HG03045 (cell line): ENCODE results near the gene FHDC1.

Experiments used
- ATAC-seq: cut with Tn5 transposase; IDR thresholded peaks from one replicate; pipeline ENCODE4 v1.9.1; 2021; ENCODE audit warnings: mild to moderate bottlenecking, moderate library complexity; ENCODE audit not compliant: unreplicated experiment

FHDC1 gene

DNA sequence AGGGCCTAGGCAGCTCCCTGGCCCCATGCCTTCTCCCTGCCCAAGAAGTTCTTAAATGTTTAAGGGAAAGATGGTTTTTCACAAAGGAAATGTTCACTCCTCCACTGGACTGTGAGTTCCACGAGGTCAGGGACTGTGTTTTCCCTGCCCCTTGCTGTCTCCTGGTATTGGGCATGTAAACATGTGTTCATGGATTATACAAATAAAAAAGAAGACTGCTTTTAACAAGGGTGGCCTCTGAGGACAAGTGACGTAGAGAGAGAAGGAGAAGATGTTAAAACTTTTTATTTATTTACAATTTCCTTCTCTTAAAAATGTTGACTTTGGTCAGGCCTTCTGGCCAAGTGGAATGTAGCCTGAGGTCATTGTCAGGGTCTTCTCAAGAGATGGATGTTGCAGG lies 66.0 kb downstream of the FHDC1 start:
- no peak for ATAC-seq

DNA sequence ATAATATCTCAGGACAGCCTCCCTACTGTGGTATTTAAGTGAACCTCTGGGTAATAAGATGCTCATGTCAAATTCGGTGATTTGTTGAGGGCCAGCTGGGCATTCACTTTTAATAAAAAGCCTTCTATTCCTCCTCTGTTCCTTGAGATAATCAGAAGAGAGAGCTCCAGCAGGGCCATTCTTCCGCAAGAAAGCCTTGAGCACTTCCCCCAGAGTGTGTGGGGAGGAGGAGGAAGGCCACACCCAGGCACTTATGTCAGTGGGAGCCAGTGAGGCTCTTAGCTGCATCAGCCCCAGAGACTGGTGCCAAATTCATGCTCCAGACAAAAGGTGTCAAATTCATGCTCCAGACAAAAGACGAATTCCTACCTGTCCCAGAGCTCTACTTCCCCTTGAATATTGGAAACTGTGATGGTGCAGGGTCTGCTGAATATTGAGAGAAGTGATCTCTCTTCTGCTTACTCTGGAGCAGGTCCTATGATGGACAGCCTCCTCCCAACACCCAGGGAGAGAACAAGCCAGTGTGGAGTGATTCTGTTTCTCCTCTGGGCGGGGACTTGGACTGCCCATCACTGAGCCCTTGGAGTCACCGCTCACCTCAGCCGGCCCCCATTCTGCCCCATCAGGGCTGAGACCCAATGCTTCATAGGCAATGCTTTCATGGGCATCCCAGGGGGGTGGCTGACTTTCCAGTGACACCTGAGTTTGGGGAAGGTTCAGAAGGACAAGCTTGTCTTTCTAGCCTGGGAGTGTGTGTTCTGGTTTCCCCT lies 68.1 kb downstream of the FHDC1 start:
- no peak for ATAC-seq

DNA sequence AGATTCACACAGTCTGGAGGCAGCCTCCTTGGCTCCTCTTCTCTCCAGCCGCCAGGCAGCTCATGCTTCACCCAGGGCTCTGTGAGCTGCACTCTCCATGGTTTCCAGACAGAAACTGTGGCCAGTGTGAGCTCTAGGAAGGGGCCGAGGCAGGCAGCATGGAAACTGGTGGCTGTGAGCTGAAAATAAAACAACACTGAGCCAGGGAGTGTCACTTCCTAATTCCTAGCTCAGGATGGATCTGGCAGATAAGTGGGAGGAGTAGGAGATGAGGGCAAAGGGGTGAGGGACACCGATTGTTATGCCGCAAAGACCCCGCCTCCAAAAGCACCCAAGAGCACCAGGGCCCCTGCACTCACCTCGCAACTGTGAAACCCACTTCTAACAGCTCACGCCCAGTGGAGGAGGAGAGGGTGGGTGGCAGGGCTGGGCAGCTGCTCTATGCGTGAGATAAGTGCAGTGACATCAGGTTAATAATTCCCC lies 69.8 kb downstream of the FHDC1 start:
- no peak for ATAC-seq

DNA sequence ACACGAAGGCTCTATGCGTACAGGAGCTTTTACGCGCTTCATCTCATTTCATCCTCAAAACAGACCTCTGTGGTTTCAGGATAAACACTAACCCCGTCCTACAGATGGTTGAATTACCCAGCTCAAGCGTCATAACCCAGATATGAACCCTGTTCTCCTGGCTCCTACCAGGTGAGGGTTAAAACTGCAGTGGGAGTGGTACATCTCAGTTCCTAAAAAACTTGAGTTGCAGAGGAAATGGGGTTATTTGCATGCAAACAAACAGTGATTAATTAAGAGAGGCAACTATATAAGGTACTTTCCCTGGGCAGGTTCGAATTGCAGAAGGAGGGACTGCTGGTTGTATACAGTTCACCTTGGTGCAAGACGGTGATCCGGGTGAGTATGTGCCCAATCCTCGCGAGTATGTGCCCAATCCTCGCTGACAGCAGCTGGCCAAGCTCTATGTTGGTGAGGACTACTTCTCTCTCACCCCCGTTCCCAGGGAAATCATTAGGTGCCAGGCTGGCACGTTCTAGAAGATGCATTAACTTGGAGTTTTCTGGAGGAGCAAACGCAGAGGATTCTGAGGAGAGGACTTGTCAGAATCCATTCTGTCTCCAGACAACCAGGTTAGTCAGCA lies 72.6 kb downstream of the FHDC1 start:
- no peak for ATAC-seq

DNA sequence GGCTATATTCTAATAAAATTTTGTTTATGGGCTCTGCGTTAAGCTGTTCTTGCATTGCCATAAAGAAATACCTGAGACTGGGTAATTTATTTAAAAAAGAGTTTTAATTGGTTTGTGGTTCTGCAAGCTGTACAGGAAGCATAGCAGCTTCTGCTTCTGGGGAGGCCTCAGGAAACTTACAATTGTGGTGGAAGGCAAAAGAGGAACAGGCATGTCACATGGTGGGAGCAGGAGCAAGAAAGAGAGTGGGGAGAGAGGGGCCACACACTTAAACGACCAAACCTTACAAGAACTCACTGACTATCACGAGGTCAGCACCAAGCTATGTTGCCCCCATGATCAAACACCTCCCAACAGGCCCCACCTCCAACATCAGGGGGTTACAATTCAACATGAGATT lies 74.0 kb downstream of the FHDC1 start:
- no peak for ATAC-seq

DNA sequence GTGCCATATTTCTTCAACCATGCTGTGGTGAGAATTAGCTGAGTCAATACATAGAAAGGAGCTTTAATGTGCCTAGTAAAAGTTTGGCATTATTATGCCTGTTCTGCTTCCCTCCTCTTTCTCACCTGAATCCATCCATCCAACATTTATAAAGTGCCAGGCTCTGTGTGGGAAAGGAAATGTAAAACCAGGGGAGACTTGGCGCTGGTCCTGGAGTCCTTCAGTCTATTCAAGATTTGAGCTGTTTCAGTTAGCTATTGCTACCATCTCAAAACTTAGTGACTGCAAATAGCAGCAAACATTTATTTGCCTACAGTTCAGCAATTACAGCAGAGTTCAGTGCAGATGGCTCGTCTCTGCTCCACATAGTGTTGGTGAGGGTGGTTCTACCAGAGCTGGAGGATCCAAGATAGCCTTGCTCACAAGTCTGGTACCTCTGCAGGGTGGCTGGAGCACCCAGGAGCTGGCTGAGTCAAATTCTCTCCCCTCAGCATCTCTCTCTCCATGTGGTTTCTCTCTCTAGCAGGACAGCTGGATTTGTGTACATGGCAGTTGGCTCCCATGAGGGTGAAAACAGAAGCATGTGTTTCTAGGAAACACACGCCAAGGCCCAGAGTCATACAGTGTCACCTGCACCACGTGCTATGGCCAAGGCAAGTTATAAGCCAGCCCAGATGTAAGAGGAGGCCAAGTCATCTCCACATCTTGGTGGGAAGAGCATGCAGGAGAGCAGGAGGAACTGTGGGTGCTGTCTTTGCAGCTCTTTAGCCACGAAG lies 77.3 kb downstream of the FHDC1 start:
- no peak for ATAC-seq

DNA sequence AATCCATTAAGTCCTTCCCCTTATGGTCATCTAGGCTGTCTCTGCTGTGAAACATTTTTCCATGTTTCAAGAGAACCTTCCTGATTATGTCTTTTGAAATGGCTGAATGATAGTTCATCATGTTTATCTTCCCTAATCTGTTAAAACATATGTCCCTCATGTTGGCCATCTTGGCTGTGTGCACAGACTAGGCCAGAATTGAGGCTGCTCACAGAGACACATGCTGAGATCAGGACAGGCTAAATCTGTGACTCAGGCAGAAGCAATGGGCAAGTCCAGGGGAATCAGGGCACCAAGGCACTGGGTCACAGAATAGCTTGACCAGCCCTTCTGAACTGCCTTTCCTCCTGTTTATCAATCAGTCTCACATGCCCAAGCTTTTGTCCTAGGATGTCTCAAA lies 78.3 kb downstream of the FHDC1 start:
- ATAC-seq: no peak

DNA sequence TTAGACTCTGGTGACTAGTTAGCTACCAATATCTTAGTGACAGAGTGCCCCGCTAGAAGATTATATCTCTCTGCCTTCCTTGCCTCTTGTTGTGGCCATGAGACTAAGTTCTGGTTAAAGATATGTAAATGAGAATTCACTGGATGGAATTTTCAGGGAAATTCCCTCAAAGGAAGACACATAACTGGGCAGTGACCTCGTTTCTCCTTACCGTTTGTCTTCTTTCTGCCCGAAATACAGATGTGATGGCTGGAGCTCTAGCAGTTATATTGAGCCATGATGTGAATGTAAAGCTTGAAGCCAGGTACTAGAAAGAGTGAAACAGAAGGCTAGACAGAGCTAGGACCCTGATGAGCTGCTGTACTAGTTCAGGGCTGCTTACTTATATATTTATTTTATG lies 80.5 kb downstream of the FHDC1 start:
- no peak for ATAC-seq

DNA sequence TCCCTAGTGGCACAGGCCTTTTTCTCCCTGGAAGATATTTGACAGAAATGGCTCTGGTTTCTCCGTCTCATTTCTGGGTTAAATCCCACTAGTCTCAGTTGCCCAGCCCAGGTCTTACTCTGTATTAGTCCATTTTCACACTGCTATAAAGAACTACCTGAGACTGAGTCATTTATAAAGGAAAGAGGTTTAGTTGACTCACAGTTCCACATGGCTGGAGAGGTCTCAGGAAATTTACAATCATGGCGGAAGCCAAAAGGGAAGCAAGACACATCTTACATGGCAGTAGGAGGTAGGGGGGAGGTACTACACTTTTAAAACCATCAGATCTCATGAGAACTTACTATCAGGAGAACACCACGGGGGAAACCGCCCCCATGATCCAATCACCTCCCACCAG lies 81.9 kb downstream of the FHDC1 start:
- no peak for ATAC-seq

DNA sequence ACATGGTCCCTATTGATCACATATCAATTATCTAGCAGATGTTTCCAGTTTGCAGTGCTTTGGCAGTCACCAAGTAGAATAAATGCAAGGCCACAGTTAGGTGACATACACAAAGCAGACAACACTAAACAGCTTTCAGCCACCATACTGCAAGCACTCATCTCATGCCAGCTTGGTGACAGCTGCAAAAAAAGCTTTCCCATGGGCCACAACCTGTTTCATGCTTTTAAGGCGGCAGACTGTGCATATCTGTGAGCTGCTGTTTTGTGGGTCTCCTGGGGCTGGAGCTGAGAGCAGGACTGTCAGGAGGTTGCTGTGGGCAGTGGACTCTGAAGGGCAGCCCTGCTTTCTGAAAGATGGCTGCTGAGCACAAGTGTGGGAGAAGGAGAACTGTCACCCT lies 82.6 kb downstream of the FHDC1 start:
- no peak for ATAC-seq

DNA sequence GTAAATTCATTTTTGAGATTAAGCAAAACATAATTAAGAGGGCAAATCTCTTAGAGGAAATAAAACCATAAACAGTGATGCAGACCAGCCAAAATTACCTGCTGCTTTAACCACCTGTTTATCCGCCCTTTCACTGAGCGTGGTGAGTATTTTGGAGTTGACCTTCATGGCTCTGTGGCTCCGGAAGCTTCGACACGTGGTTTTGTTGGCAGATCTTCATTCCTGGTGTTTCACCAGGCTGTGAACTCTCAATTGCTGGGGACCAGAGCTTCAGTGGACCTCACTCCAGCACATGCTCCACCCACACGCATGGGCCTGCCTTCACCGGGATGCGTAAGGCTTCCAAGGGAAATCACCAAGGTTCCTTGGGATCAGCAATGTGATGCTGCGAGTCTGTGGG lies 83.8 kb downstream of the FHDC1 start:
- ATAC-seq: no peak

DNA sequence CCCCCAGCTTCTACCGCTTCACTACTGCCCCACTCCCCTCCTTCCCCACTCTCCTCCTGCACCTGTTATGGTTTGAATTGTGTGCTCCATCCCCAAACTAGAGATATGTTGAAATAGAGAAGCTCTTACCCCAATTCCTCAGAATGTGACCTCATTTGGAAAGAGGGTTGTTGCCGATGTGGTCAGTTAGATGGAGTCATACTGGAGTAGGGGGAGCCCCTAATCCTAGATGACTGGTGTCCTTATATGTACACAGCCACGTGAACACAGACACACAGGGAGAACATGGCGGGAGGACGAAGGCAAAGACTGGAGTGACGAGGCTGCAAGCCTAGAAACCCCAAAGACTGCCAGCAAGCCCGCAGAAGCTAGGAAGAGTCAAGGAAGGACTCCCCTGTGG lies 84.3 kb downstream of the FHDC1 start:
- no peak for ATAC-seq

DNA sequence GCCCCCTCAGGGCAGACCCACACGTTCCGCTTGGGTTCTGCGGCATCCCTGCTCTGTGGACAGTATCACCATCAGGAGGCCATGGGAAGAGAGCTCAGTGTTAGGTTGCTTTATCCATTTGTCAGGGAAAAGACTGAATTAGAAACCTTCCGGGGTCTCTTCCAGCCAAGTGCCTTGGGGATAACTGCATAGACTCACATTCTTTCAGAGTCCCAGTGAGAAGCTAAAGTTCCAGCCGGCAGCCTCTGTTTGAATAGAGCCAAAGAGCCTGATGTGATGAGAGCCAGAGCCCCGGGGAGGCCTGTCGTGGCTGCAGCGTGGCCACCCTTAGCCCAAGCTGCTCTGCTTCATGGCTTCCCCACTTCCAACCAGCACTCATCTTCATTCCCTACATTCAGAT lies 85.2 kb downstream of the FHDC1 start:
- ATAC-seq: no peak

DNA sequence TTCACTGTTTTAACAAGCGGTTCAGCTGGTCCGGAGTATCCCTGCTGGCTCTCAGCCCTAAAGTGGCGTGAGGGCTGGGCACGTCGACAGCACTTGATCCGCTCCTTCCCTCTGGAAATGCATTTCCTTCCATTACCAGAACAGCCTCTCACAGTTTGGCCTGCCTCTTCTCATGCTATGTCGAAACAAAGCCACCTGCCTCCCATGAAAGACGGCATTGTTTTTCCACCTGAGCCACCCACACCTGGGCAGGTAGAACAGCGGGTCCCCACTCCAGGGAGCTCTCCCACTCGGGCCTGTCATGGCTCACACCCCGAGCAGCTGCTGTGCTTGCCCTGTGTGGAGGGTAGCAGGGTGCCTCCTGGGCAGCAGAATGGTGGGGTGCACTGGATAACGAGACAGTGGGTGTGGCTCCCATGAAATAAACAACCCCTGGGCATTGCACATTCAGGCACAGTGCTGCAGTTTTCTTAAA lies 86.2 kb downstream of the FHDC1 start:
- ATAC-seq: no peak

DNA sequence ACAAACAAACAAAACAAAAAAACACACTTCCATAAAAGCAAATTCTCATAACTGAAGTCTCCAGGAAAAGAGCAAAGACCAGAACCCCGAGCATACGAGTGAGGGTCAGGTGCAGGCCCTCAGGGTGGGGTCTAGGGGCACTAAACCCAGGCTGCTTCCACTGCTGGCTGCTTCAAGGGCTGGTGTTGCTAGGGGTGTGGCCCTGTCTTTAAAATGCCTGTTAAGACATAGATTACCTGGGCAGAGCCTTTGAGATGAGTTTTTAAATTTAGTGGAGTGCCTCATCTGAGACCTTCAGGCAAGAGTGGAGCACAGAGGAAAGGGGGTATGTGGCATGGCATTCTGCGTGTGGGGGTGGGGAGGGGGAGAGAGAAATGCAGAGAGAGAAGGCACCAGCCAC lies 87.0 kb downstream of the FHDC1 start:
- ATAC-seq: no peak

DNA sequence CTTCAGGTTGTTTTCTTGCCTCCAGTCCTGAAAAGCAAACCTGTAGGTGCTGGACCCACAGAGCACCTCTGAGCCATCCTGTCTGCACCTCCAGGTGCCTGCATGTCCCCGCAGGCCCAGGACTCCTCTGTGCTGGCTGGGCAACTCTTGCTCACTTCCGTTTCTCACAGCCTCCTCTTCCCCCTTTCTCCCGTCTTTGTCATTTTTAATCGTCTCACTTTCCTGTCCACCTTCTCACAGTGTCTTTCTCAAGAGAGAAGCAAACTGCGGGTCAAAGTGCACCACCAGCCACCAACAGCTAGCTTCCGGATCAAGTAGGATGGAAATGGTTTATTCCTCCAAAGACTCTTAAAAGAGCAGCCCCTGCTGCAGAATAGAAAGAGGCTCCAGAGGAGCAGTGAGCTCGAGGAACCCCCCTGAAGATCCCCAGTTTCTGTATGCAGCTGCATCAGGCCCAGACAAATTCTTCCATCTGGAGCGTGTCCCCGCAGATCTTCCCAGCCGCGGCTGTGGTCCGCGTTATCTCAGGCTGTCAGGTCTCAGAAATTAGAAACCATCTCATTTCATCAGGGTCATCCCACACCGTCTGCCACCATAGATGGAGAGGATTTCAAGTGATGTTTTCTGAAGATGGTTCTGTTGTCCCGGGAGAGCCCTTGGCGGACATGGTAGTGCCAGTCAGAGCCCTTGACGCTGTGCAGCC lies 87.7 kb downstream of the FHDC1 start:
- no peak for ATAC-seq

DNA sequence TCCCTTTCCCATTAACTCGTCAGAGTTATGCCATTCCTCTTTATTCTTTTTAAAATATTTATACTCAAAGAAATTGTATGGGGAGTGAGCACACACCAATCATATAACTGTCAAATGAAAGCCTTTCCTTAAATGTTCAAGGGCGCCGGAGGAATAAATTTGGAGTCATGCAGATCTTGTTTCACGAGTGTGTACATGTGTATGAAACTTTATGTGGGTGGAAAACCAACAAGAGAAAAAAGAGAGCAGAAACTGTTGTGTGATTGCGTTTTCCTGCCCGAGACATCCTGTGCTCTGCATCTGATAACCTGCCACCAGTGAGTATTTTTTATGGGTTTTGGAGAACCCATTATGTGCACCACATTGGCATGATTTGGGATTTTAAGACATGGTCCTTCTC lies 88.3 kb downstream of the FHDC1 start:
- ATAC-seq: no peak

DNA sequence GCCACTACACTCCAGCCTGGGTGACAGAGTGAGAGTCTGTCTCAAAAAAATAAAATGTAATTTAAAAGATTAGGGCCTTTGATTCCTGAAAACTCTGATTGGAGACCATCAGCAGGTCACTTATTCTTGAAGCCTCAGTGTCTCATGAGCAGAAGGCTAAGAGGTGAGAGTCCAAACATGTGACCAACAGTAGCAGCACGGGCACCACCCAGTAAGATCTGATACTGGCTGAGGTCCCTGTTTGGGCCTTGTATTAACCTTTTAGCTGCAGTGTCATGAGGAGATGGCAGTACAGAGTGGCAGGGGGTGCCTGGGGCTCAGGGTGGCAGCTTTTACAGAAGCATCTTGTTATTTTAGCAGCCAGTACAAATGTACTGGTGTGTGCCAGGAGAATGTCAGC lies 89.3 kb downstream of the FHDC1 start:
- no peak for ATAC-seq

DNA sequence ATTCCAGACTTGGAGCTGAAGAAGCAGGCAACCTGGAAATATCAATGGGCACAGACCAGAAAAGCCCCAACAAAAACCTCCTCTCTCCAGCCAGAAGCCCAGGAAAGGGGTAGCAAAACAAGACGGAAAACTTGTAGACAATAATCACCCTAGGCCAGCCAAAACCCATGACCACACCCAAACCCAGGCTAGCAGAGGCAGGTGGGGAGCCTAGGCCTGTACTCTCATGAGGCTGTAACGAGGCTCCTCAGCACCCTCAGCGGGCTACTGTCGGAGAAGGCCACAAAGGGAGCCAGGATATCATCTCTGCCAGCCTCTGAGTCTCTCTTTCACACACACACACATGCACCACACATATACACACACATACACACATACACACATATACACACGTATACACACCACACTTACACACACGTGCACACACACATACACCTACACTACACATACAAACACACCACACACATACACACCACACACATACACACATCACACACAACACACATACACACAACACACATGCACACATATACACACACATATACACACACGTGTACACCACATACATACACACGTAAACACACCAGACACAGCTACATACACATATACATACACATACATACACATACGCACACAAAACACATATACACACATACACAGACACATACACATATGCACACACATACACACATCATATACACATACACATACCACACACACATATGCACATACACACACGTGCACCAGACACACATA lies 90.6 kb downstream of the FHDC1 start:
- ATAC-seq: no peak

DNA sequence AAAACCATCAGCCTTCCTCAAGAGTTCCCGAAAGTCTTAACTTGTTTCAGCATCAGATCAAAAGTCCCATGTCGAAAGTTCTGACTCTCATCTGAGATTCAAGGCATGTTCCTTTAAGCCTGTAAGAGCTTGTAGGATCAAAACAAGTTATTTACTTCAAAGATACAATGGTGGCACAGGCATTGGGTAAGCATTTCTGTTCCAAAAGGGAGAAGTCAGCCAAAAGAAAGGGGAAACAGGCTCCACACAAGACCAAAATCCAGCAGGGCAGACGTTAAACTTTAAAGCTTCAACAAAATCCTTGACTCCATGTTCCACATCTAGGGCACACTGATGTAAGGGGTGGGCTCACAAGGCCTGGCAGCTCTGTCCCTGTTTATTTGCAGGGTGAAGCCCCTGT lies 91.7 kb downstream of the FHDC1 start:
- ATAC-seq: no peak

DNA sequence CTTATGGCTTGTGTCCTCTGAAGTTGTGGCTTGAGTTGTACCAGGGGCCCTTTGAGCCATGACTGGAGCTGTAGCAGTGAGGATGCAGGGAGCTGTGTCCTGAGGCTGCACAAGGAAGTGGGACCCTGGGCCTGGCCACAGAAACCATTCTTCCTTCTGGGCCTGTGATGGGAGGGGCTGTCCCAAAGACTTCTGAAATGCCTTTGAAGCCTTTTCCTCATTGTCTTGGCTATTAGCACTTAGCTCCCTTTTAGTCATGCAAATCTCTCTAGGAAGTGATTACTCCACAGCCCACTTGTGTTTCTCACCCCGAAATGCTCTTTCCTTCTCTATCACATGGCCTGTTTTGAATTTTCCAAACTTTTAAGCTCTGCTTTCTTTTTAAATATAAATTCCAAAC lies 92.4 kb downstream of the FHDC1 start:
- no peak for ATAC-seq
